Fibroblast of lung (primary cell): ENCODE results near the gene PSMC5.

Source experiments
- CTCF ChIP-seq, 2 donors: IDR thresholded peaks in 1 of 2; conservative IDR thresholded peaks in 1 of 2; 1 replicate in 1 of 2; 2 replicates in 1 of 2; pipeline ENCODE4 v1.5.1; 2011 to 2012; ENCODE audit warnings: low read length in 2 of 2, control low read depth in 1 of 2, inconsistent platforms in 1 of 2, low read depth in 1 of 2, mild to moderate bottlenecking in 1 of 2
- EZH2 ChIP-seq: IDR thresholded peaks from 2 replicates; pipeline ENCODE4 v1.5.1; 2012; ENCODE audit warnings: low read length, control low read depth, mild to moderate bottlenecking; ENCODE audit errors: missing control alignments

GRCh38 chr17:63823659-63824331, 3.4 kb upstream of the PSMC5 start:
- TF ChIP-seq CTCF (conservative IDR thresholded peaks at IDR 0.05 in 1 of 2, IDR thresholded peaks at IDR 0.05 in 1 of 2; ENCODE audit: low read depth in 1 of 2, low read length in 2 of 2) (no peak), EZH2 (no peak)
